T-helper 2 cell treated with Interferon-gamma antibody and Interleukin-4, amounts not matched to agents 5 μg/mL and 100 μg/mL, for 36 hours (primary cell): ENCODE measurements around the gene COL18A1.
A peak's percentile ranks its signal among the peaks of the same experiment; 100 is the strongest.

ENCODE experiments used
- DNase-seq: peaks from one replicate; pipeline ENCODE4 v3.0.0; 2021; ENCODE audit warnings: low spot score
- H3K27ac Mint-ChIP-seq: one replicate; pipeline ENCODE4 v1.8.0; 2021; ENCODE audit warnings: mild to moderate bottlenecking, mixed read lengths
- H3K27me3 Mint-ChIP-seq: one replicate; pipeline ENCODE4 v1.8.0; 2021; ENCODE audit warnings: low read depth, mixed read lengths
- H3K36me3 Mint-ChIP-seq: one replicate; pipeline ENCODE4 v1.8.0; 2021; ENCODE audit warnings: low read depth, mixed read lengths
- H3K4me1 Mint-ChIP-seq: one replicate; pipeline ENCODE4 v1.8.0; 2021; ENCODE audit warnings: low read depth, mixed read lengths
- H3K4me3 Mint-ChIP-seq: one replicate; pipeline ENCODE4 v1.8.0; 2022; ENCODE audit warnings: mild to moderate bottlenecking, moderate library complexity, mixed read lengths
- H3K9me3 Mint-ChIP-seq: one replicate; pipeline ENCODE4 v1.8.0; 2021; ENCODE audit warnings: mixed read lengths

The COL18A1 gene

DNA sequence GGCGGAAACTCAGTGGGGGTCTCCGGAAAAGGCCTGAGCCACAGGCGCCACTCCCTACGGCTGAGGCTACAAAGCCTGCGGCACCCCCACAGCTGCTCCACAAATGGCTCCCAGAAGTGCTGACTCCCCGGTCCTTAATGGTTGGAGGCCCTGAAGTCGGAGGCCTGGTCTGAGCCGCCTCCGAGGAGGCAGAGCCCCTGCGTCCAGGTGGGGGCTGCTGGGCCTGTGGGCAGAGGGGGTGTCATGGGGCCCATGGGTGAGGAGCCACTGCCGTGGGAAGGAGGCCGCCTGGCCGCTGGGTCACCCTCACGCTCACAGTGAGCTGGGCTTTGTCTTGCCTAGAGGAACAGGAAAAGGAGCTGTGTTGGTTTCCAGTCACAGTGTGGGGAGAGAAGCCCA is 12.4 kb upstream of the COL18A1 start:
- Mint-ChIP-seq H3K36me3 (no peaks in the 10 kb centered on the region), H3K4me3 (no peak overlapping the region), H3K4me1 (no peaks in the 10 kb centered on the region), H3K9me3 (no peaks in the 10 kb centered on the region), H3K27me3 (peaks cover 8% of the 10 kb centered on the region), H3K27ac (no peak overlapping the region)
- DNase-seq: no peak

GRCh38 chr21:45393021-45393420 is 11.9 kb upstream of the COL18A1 start:
- Mint-ChIP-seq H3K27ac (no peak overlapping the region), H3K9me3 (no peaks in the 10 kb centered on the region), H3K4me3 (no peak overlapping the region), H3K36me3 (no peaks in the 10 kb centered on the region), H3K4me1 (no peaks in the 10 kb centered on the region), H3K27me3 (peaks cover 8% of the 10 kb centered on the region)
- no peak for DNase-seq

GRCh38 chr21:45393833-45394638 is 10.9 kb upstream of the COL18A1 start:
- H3K4me3 Mint-ChIP-seq: no peak overlapping the region
- H3K4me1 Mint-ChIP-seq: no peaks in the 10 kb centered on the region
- no peaks in the 10 kb centered on the region for H3K36me3 Mint-ChIP-seq
- peaks cover 11% of the 10 kb centered on the region for H3K27me3 Mint-ChIP-seq
- no peak for DNase-seq
- H3K27ac Mint-ChIP-seq: no peak overlapping the region
- H3K9me3 Mint-ChIP-seq: no peaks in the 10 kb centered on the region

- Mint-ChIP-seq H3K9me3 (peaks cover 6% of the 10 kb centered on the region), H3K27ac (no peak overlapping the region), H3K4me3 (no peak overlapping the region), H3K36me3 (no peaks in the 10 kb centered on the region), H3K4me1 (no peaks in the 10 kb centered on the region), H3K27me3 (peaks cover 25% of the 10 kb centered on the region)
- no peak for DNase-seq
Measured at GRCh38 chr21:45396620-45396995, 8.4 kb upstream of the COL18A1 start.

DNA sequence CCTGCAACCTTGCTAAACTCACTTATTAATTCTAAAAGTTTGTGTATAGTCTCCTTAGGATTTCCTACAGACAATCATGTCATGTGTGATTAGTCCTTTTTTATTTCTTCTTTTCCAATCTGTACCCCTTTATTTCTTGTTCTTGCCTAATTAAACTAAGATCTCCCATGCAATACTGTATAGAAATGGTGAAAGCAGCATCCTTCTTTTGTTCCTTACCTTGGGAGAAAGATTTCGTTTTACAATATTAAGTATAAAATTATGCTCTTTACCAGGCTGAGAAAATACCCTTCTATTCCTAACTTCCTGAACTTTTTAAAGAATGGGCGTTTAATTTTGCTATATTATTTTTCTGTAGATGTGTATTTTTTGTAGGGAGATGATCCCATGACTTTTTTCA is 7.6 kb upstream of the COL18A1 start:
- no peak for DNase-seq
- H3K9me3 Mint-ChIP-seq: peaks cover 7% of the 10 kb centered on the region
- peaks cover 33% of the 10 kb centered on the region for H3K27me3 Mint-ChIP-seq
- no peaks in the 10 kb centered on the region for H3K36me3 Mint-ChIP-seq
- H3K4me1 Mint-ChIP-seq: no peaks in the 10 kb centered on the region
- no peak overlapping the region for H3K4me3 Mint-ChIP-seq
- no peak overlapping the region for H3K27ac Mint-ChIP-seq

DNA sequence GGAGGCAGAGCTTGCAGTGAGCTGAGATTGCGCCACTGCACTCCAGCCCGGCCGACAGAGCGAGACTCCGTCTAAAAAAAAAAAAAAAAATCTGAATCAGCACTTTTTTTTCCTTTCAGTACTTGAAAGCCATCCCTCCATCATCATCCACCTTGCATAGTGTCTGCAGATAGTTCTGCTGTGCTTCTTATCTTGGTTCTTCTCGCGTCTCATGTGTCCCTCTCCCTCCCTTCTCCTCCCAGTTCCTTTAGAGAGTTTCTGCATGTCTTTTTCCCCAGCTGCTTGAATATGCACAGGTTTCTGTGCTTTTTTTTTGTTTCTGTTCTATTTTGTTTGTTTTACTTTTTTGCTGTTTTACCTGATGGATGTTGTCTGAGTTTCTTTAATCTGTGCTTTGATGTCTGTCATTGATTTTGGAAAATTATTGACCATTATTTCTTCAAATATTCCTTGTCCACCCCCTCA is 3.9 kb upstream of the COL18A1 start:
- Mint-ChIP-seq H3K36me3 (no peaks in the 10 kb centered on the region), H3K9me3 (peaks cover 7% of the 10 kb centered on the region), H3K27me3 (peaks cover 50% of the 10 kb centered on the region), H3K4me3 (no peak overlapping the region), H3K27ac (no peak overlapping the region), H3K4me1 (peaks cover 2% of the 10 kb centered on the region)
- no peak for DNase-seq

- no peak for DNase-seq
- Mint-ChIP-seq H3K9me3 (peaks cover 7% of the 10 kb centered on the region), H3K4me1 (peaks cover 2% of the 10 kb centered on the region), H3K27ac (no peak overlapping the region), H3K27me3 (peaks cover 59% of the 10 kb centered on the region), H3K36me3 (no peaks in the 10 kb centered on the region), H3K4me3 (no peak overlapping the region)
Measured at GRCh38 chr21:45401916-45402900, 2.8 kb upstream of the COL18A1 start.

GRCh38 chr21:45403133-45403824 is 1.7 kb upstream of the COL18A1 start:
- H3K27ac Mint-ChIP-seq: no peak overlapping the region
- H3K36me3 Mint-ChIP-seq: no peaks in the 10 kb centered on the region
- H3K9me3 Mint-ChIP-seq: peaks cover 7% of the 10 kb centered on the region
- peak overlapping the region; percentile 79 for H3K4me3 Mint-ChIP-seq
- no peak for DNase-seq
- peaks cover 60% of the 10 kb centered on the region for H3K27me3 Mint-ChIP-seq
- H3K4me1 Mint-ChIP-seq: peaks cover 2% of the 10 kb centered on the region

DNA sequence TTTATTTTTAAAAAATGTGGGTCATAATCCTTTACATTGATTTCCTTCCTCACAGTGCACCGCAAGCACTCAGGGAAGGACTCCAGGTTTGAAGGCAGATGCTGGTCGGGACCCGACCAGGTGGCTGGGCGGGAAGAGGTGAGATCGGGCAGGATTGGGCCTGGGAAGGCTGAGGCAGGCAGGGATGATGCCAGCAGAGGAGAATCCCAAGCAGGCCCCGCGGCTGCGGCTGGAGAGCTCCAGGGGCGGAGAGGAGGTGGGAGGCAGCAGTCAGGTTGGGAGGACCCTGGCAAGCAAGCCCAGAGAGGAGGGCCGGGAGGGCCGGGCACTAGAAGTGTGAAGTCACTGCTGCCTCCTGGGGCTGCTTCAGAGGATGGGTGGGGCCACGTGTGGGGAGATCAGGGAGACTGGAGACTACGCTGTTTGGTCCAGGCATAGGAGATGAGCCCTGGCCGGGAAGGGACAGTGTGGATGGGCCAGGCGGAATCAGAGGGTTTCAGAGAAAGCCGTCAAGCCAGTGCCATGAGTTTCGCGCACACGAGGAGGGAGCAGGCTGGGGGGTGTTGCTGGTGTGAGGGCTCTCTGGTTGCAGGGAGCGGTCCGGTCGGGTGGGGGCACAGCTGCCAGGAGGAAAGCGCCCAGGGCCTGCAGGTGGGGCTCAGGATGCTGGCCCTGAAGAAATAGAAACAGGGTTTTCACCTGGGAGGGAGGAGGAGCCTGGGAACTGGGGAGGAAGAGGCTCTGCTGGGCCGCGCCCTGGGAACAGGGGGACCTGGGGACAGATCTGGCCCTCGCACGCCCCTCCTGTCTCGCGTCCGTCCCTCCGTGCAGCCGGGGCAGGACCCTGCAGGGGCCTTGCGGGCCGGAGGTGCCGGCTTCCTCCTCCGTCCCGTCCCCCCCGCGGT is 888 bp upstream of the COL18A1 start:
- no peak for DNase-seq
- H3K27ac Mint-ChIP-seq: peak overlapping the region; percentile 19
- peaks cover 57% of the 10 kb centered on the region for H3K27me3 Mint-ChIP-seq
- H3K9me3 Mint-ChIP-seq: peaks cover 7% of the 10 kb centered on the region
- no peaks in the 10 kb centered on the region for H3K36me3 Mint-ChIP-seq
- peaks cover 2% of the 10 kb centered on the region for H3K4me1 Mint-ChIP-seq
- peak overlapping the region; percentile 79 for H3K4me3 Mint-ChIP-seq

- Mint-ChIP-seq H3K9me3 (peaks cover 7% of the 10 kb centered on the region), H3K27me3 (peaks cover 50% of the 10 kb centered on the region), H3K36me3 (no peaks in the 10 kb centered on the region), H3K4me3 (no peak overlapping the region), H3K4me1 (peaks cover 2% of the 10 kb centered on the region), H3K27ac (no peak overlapping the region)
- DNase-seq: no peak
Measured at GRCh38 chr21:45405271-45405818, 380 bp downstream of the COL18A1 start.

DNA sequence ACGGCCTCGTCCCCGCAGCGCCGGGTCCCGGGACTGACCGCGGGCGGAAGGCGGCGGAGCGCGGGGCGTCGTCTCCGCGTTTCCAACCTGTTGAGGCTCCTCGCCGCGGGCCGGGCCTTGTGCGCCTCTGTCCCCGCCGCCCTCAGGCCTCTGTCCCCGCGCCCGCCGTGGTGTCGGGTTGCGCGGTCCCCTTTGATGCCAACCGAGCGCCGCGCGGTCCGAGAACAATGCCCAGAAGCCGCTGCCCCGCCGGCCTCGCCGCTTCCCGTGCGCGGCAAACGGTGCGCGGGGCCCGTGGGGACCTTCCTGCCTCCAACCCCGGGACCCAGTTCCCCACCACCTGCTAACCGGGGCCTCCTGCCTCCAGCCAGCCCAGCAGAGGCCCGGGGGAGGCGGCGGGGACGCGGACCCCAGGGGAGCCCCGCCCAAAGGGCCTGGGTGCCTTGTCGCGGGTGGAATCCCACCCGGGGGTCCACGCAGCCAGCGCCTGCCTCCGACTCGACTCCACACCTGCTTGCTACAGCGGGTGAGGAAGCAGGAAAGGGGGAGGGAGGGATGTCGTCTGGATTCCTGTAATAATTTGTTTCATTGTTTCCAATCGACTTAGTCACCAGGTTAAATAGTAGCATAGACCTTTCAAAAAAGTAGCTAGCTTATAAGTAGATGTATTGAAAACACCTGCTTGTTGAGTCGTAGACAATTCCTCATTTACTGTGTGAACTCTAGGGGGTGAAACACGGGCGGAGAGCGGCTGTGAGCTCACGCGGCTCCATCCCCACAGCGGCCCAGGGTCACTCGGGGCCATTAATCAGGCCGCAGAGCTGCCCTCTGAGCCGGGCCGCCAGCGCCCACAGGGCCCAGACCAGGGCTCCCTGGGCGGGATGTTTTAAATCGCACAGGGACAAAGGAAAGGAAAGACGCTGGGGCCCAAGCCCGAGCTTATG is 1.1 kb downstream of the COL18A1 start:
- no peak overlapping the region for H3K4me3 Mint-ChIP-seq
- no peak for DNase-seq

More for the DNA sequence above, 1.1 kb downstream of the COL18A1 start:
- Mint-ChIP-seq H3K27ac (no peak overlapping the region), H3K9me3 (peaks cover 6% of the 10 kb centered on the region), H3K36me3 (no peaks in the 10 kb centered on the region), H3K27me3 (peaks cover 49% of the 10 kb centered on the region), H3K4me1 (peaks cover 2% of the 10 kb centered on the region)
